Karpas-422 (cell line): Measurements from ENCODE around the gene FAM217B. TPM values are rescaled to one million over a fixed set of nuclear protein-coding genes. Genes with fewer than 3 reads are reported as not detected.

Experiments
- DNase-seq: peaks from one replicate; pipeline ENCODE4 v3.0.0-alpha.2; 2015
- H2AFZ ChIP-seq: fragments of 200-600 bp; sonication (generic); 2 replicates; pipeline ENCODE4 v1.6.1; 2014; ENCODE audit warnings: antibody characterized with exemption, low read length, mixed read lengths
- H3K27ac ChIP-seq: fragments of 200-600 bp; sonication (generic); 2 replicates; pipeline ENCODE4 v1.5.1; 2014; ENCODE audit warnings: mild to moderate bottlenecking, low read length, moderate library complexity
- H3K27me3 ChIP-seq: fragments of 200-600 bp; sonication (generic); 2 replicates; pipeline ENCODE4 v1.6.1; 2014; ENCODE audit warnings: low read length, mixed read lengths
- H3K36me3 ChIP-seq: fragments of 200-600 bp; sonication (generic); 2 replicates; pipeline ENCODE4 v1.6.1; 2014; ENCODE audit warnings: low read length, mixed read lengths; ENCODE audit not compliant: insufficient read depth
- H3K4me1 ChIP-seq: fragments of 200-600 bp; sonication (generic); 2 replicates; pipeline ENCODE4 v1.6.1; 2014; ENCODE audit warnings: mild to moderate bottlenecking, low read length, mixed read lengths
- H3K4me2 ChIP-seq: fragments of 200-600 bp; sonication (generic); 2 replicates; pipeline ENCODE4 v1.6.1; 2014; ENCODE audit warnings: low read length, low read depth, mild to moderate bottlenecking; ENCODE audit not compliant: poor library complexity, severe bottlenecking
- H3K4me3 ChIP-seq: fragments of 200-600 bp; sonication (generic); 2 replicates; pipeline ENCODE4 v1.5.1; 2014; ENCODE audit warnings: mild to moderate bottlenecking, antibody characterized with exemption, low read length, mixed read lengths
- H3K79me2 ChIP-seq: fragments of 200-600 bp; sonication (generic); 2 replicates; pipeline ENCODE4 v1.6.1; 2014; ENCODE audit warnings: mild to moderate bottlenecking, low read length, mixed read lengths
- H3K9ac ChIP-seq: fragments of 200-600 bp; sonication (generic); 2 replicates; pipeline ENCODE4 v1.6.0; 2014; ENCODE audit warnings: low read length
- H3K9me2 ChIP-seq: fragments of 200-600 bp; sonication (generic), shearing (Covaris generic); replicated peaks from 2 replicates; pipeline ENCODE4 v1.6.0; 2014; ENCODE audit warnings: mild to moderate bottlenecking, low read length, moderate library complexity; ENCODE audit not compliant: insufficient read depth
- H3K9me3 ChIP-seq: fragments of 300-700, 200-600 bp; sonication (generic); 2 replicates; pipeline ENCODE4 v1.6.1; 2014; ENCODE audit warnings: low read length, mixed read lengths
- H4K20me1 ChIP-seq: fragments of 200-600 bp; sonication (generic); 2 replicates; pipeline ENCODE4 v1.6.1; 2014; ENCODE audit warnings: mild to moderate bottlenecking, antibody characterized with exemption, low read length, low read depth; ENCODE audit not compliant: insufficient read depth
- total RNA-seq: library from RNA; depleted of rRNA; stranded (reverse); fragments of >200 nt; shearing (Covaris generic); gene quantifications from 2 replicates; pipeline ENCODE4 v1.2.3, GENCODE V29; 2014; ENCODE audit warnings: low replicate concordance

Gene FAM217B
- total RNA-seq, 1 experiment from 2014 or later, result 16.4 TPM

DNA sequence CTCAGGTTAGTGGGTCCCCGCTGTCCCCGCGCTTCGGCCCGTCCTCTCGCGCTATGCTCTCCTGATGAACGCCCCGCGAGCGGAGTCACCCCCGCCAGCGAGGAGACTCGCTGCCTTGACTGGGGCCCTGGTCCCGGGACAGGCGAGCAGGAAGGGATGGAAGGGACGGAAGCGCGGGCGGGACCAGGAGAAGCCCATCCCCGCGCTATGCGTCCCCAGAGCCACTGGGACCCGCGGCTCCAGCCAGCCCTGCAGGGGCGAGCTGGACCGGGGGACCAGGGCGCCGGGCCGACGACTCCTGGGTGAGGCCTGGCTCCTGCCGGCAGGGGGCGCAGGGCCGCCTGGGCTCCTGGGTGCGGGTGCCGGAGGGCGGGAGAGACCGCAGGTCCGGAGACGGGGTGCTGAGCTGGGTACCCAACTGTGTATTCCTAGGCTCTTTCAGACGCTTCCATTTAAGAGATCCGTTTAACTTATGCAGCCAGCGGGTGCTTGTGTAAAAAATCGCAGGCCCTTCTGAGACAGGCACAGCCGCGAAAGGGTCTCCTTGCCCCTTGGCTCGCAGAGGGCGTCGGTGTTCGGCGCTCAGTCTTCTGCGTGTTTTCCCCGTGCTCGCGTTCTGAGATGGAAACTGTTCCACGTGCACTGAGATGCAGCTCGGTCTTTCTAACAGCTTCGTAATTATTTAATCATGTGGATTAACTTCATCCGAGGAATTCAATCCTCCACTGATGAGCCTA is 6.2 kb upstream of the FAM217B start:
- Histone ChIP-seq H3K4me1 (peaks cover 18% of the 10 kb centered on the region), H3K36me3 (no peaks in the 10 kb centered on the region), H3K27ac (no peak overlapping the region), H3K9me3 (no peaks in the 10 kb centered on the region), H3K9me2 (no peaks in the 10 kb centered on the region), H4K20me1 (no peaks in the 10 kb centered on the region), H3K27me3 (no peaks in the 10 kb centered on the region), H3K9ac (no peak overlapping the region), H2AFZ (no peak overlapping the region), H3K4me2 (no peak overlapping the region), H3K4me3 (no peak overlapping the region), H3K79me2 (peaks cover 18% of the 10 kb centered on the region)
- no peak for DNase-seq

DNA sequence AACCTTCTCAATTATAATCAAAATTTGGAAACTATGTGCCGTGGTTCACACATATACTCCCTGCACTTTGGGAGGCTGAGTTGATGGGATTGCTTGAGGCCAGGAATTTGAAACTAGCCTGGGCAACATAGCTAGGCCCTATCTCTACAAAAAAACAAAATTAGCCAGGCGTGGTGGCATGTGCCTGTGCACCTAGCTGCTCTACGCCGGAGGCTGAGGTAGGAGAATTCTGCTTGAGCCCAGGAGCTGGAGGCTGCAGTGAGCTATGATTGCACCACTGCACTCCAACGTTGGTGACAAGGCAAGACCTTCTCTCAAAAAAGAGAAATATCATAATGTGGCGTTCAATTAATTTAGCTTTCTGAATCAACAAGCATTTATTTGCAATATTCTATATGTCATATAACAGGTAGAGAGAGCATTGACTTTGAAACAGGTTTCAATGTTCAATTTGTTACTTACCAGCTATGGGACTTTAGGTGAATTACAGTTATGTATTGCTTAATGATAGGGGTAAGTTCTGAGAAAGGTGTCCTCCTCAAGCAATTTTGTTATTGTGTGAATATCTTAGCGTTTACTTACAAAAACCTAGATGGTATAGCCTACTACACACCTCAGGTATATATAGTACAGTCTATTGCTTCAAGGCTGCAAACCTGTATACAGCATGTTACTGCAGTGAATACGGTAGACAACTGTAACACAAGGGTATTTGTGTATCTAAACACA is 4.6 kb upstream of the FAM217B start:
- Histone ChIP-seq H2AFZ (no peak overlapping the region), H3K27ac (no peak overlapping the region), H3K4me3 (no peak overlapping the region), H4K20me1 (no peaks in the 10 kb centered on the region), H3K36me3 (no peaks in the 10 kb centered on the region), H3K9me2 (no peaks in the 10 kb centered on the region), H3K4me1 (peaks cover 22% of the 10 kb centered on the region), H3K27me3 (no peaks in the 10 kb centered on the region), H3K79me2 (peaks cover 22% of the 10 kb centered on the region), H3K4me2 (no peak overlapping the region), H3K9ac (no peak overlapping the region), H3K9me3 (no peaks in the 10 kb centered on the region)
- DNase-seq, result no peak

DNA sequence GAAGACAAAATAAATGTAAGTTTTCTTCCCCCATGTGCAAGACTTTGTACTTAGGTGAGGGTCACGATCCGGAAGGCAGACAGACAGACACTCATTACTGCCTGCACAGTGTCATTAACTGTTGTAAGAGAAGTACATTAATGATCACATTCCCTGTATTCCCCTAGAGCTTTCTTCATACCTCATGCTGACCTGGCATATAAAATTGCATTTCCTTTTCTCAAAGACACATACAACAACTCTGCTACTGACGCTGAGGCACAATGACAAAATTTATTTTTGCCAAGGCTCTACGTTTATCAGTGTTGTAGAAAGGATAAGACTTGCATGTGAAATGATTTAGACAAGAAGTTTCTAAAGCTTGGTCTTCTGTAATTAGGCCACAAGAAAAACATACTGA is 3.8 kb upstream of the FAM217B start:
- Histone ChIP-seq H3K4me3 (no peak overlapping the region), H3K9ac (no peak overlapping the region), H3K4me1 (peaks cover 24% of the 10 kb centered on the region), H4K20me1 (no peaks in the 10 kb centered on the region), H3K27me3 (no peaks in the 10 kb centered on the region), H2AFZ (no peak overlapping the region), H3K79me2 (peaks cover 28% of the 10 kb centered on the region), H3K27ac (no peak overlapping the region), H3K36me3 (no peaks in the 10 kb centered on the region), H3K9me3 (no peaks in the 10 kb centered on the region), H3K4me2 (no peak overlapping the region), H3K9me2 (no peaks in the 10 kb centered on the region)
- DNase-seq, result no peak

GRCh38 chr20:59937150-59937549 is 3.0 kb upstream of the FAM217B start:
- H3K4me2 ChIP-seq, result peak overlapping the region; percentile 2
- H3K27me3 ChIP-seq, result no peaks in the 10 kb centered on the region

DNA sequence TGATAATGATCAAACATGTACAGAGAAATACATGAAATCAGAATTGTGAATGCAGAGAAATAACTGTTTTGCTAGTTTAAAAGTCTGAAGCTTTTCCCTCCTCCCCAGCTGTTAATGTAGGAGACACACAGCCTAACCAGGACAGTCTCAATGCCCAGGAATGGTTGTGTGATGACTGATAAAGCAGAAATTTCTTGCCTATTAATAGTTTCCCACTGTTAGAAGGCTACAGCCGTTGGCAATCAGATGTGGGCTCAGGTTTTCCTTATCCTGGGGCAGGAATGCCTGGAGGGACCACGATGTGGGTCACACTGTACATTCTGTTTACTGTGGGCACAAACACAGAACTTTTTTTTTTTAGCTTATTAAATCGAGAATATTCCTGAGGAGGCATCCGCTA is 2.0 kb upstream of the FAM217B start:
- peaks cover 12% of the 10 kb centered on the region; the same call in 1 of the 2 replicates for H3K36me3 ChIP-seq
- H3K4me2 ChIP-seq, result peak overlapping the region; percentile 68
- H3K4me1 ChIP-seq, result peaks cover 34% of the 10 kb centered on the region
- no peaks in the 10 kb centered on the region for H4K20me1 ChIP-seq
- no peaks in the 10 kb centered on the region for H3K9me3 ChIP-seq
- H3K27me3 ChIP-seq, result no peaks in the 10 kb centered on the region
- peak overlapping the region; percentile 71; the same call in 1 of the 2 replicates for H3K4me3 ChIP-seq
- no peaks in the 10 kb centered on the region for H3K9me2 ChIP-seq
- no peak overlapping the region for H3K27ac ChIP-seq
- peaks cover 38% of the 10 kb centered on the region for H3K79me2 ChIP-seq
- no peak overlapping the region for H2AFZ ChIP-seq
- DNase-seq, result no peak
- peak overlapping the region; percentile 7; the same call in 1 of the 2 replicates for H3K9ac ChIP-seq

More at GRCh38 chr20:59937150-59937549, 3.0 kb upstream of the FAM217B start:
- no peaks in the 10 kb centered on the region for H4K20me1 ChIP-seq
- peaks cover 35% of the 10 kb centered on the region for H3K79me2 ChIP-seq
- no peak for DNase-seq
- peaks cover 32% of the 10 kb centered on the region for H3K4me1 ChIP-seq
- no peak overlapping the region for H2AFZ ChIP-seq
- no peak overlapping the region for H3K4me3 ChIP-seq
- no peaks in the 10 kb centered on the region for H3K9me3 ChIP-seq
- no peaks in the 10 kb centered on the region for H3K9me2 ChIP-seq
- no peak overlapping the region for H3K27ac ChIP-seq
- peaks cover 2% of the 10 kb centered on the region; the same call in 1 of the 2 replicates for H3K36me3 ChIP-seq
- H3K9ac ChIP-seq, result no peak overlapping the region

DNA sequence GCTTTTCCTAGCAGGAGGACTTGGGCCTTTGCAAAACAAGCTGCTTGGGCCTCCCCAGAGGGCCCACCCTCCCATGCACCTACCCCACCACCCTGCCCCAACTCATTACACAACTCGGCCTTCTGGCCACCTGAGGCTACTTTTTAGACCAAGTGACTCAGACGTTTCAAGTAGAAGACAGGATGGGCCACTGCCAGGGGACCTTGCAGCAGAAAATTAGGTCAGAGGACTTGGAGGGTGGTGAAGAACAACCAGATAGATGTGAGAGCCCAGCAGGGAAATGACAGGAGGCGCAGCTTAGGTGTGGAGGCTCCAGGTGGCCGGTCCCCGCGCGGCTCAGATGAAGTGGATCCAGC is 1.5 kb upstream of the FAM217B start:
- no peak overlapping the region for H3K27ac ChIP-seq
- no peaks in the 10 kb centered on the region for H4K20me1 ChIP-seq
- no peak overlapping the region for H3K9ac ChIP-seq
- H3K79me2 ChIP-seq, result peaks cover 38% of the 10 kb centered on the region
- no peaks in the 10 kb centered on the region for H3K27me3 ChIP-seq
- H3K9me2 ChIP-seq, result no peaks in the 10 kb centered on the region
- no peaks in the 10 kb centered on the region for H3K9me3 ChIP-seq
- H3K36me3 ChIP-seq, result peaks cover 17% of the 10 kb centered on the region; the same call in 1 of the 2 replicates
- peak overlapping the region; percentile 71; the same call in 1 of the 2 replicates for H3K4me3 ChIP-seq
- no peak overlapping the region for H2AFZ ChIP-seq
- H3K4me2 ChIP-seq, result peak overlapping the region; percentile 68
- H3K4me1 ChIP-seq, result peaks cover 34% of the 10 kb centered on the region
- DNase-seq, result no peak

- Histone ChIP-seq H3K9me2 (no peaks in the 10 kb centered on the region), H3K4me3 (peak overlapping the region; percentile 71), H3K4me1 (peaks cover 38% of the 10 kb centered on the region), H2AFZ (peak overlapping the region; percentile 98), H3K27ac (no peak overlapping the region), H3K9me3 (no peaks in the 10 kb centered on the region), H3K79me2 (peaks cover 43% of the 10 kb centered on the region), H3K4me2 (peak overlapping the region; percentile 68), H3K9ac (peak overlapping the region; percentile 79), H3K27me3 (no peaks in the 10 kb centered on the region), H3K36me3 (peaks cover 23% of the 10 kb centered on the region; the same call in 1 of the 2 replicates), H4K20me1 (no peaks in the 10 kb centered on the region)
- DNase-seq, result no peak
Observed at GRCh38 chr20:59939052-59939878, 924 bp upstream of the FAM217B start.

DNA sequence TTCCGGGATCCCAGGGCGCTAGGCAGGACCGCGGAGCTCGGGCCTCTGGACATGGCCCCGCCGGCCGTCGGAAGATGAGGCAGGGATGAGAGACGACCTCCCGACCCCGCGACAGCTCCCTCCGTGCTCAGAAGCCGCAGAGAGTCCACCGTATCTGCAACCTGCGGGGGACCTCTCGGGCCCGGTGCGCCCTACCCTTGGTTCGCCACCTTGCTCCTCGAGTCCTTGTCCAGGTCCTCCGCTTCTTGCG is 385 bp upstream of the FAM217B start:
- H3K9ac ChIP-seq, result peak overlapping the region; percentile 79
- H3K4me2 ChIP-seq, result peak overlapping the region; percentile 68
- no peaks in the 10 kb centered on the region for H3K27me3 ChIP-seq
- DNase-seq, result no peak
- no peaks in the 10 kb centered on the region for H3K9me2 ChIP-seq
- peaks cover 43% of the 10 kb centered on the region for H3K79me2 ChIP-seq
- no peaks in the 10 kb centered on the region for H4K20me1 ChIP-seq
- H3K27ac ChIP-seq, result no peak overlapping the region; the same call in 1 of the 2 replicates
- no peaks in the 10 kb centered on the region for H3K9me3 ChIP-seq
- peaks cover 43% of the 10 kb centered on the region for H3K4me1 ChIP-seq
- peak overlapping the region; percentile 71 for H3K4me3 ChIP-seq
- H3K36me3 ChIP-seq, result peaks cover 24% of the 10 kb centered on the region; the same call in 1 of the 2 replicates
- H2AFZ ChIP-seq, result peak overlapping the region; percentile 98
